Measurements from ENCODE around the gene OLFM1. TPM values are rescaled to one million over a fixed set of nuclear protein-coding genes. Genes with fewer than 3 reads are reported as not detected.

OLFM1 gene
- total RNA-seq, 4 donors from 2014 or later: 3.4 to 8.5 (median 6.7) TPM

DNA sequence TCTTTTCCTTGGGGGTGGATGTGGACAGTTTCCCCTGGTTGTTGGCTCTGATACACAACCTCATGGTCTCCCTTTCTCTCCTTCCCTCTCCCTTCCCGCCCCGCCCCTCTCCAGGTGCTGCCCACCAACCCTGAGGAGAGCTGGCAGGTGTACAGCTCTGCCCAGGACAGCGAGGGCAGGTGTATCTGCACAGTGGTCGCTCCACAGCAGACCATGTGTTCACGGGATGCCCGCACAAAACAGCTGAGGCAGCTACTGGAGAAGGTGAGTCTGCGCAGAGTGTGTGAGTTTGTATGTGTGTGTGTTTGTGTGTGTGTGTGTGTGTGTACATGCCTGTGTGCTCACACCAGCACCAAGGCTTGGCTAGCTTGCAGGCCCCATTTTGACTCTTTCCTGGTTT is 2.6 kb downstream of the OLFM1 start:
- no peaks in the 10 kb centered on the region for H3K36me3 ChIP-seq
- TF ChIP-seq CTCF (IDR thresholded peaks at IDR 0.05 in 4 of 5, conservative IDR thresholded peaks at IDR 0.05 in 1 of 5) (no peak), POLR2A (IDR thresholded peaks at IDR 0.05) (no peak)
- H3K9me3 ChIP-seq: no peaks in the 10 kb centered on the region
- in situ Hi-C loops (cut with MboI; ENCODE audit: low sequenced_read_pairs in 4 of 4): loop anchor here in 1 of 4 donors (25.0 kb wide), 1 partner anchor 322 kb away; no protein-coding TSS in a partner anchor
- peaks cover 20 to 33% (median 32%) of the 10 kb centered on the region in 3 donors for H3K27me3 ChIP-seq
- intact Hi-C loops (cut with DNase I; ENCODE audit: low total_unique reads): no loop called here
- ATAC-seq (no peak), DNase-seq (no peak)
- no peak overlapping the region for H3K4me3 ChIP-seq
- H3K4me1 ChIP-seq: peaks cover 14 to 24% of the 10 kb centered on the region in 2 donors
- no peak overlapping the region for H3K27ac ChIP-seq

DNA sequence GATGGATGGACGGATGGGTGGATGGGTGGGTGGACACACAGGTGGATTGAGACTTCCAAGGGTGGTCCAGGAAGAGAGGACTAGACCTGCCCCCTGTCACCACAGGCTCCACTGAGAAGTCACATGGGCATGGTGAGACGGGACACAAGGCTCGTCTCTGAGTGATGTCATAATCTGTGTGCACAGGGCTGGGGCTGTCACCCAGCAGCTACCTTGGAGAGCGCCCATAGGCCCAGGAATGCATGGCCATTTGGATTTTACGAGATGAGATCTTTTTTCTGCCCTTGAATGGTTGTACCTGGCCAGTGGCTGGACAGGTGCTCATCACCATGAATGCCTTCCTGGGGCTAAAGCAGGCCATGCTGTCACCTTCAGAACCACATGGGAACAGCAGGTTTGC is 3.1 kb downstream of the OLFM1 start:
- in situ Hi-C loops (cut with MboI; ENCODE audit: low sequenced_read_pairs in 4 of 4) (loop anchor here in 1 of 4 donors (25.0 kb wide), 1 partner anchor 322 kb away; no protein-coding TSS in a partner anchor), intact Hi-C loops (cut with DNase I; ENCODE audit: low total_unique reads) (no loop called here)
- DNase-seq (no peak), ATAC-seq (no peak)
- H3K36me3 ChIP-seq: no peaks in the 10 kb centered on the region
- H3K9me3 ChIP-seq: no peaks in the 10 kb centered on the region
- peaks cover 20 to 33% (median 32%) of the 10 kb centered on the region in 3 donors for H3K27me3 ChIP-seq
- no peak overlapping the region for H3K27ac ChIP-seq
- no peak overlapping the region for H3K4me3 ChIP-seq
- peaks cover 14 to 24% of the 10 kb centered on the region in 2 donors for H3K4me1 ChIP-seq
- TF ChIP-seq CTCF (IDR thresholded peaks at IDR 0.05 in 4 of 5, conservative IDR thresholded peaks at IDR 0.05 in 1 of 5): no peak
- no peak for TF ChIP-seq POLR2A (IDR thresholded peaks at IDR 0.05)

- in situ Hi-C loops (cut with MboI; ENCODE audit: low sequenced_read_pairs in 4 of 4) (loop anchor here in 1 of 4 donors (25.0 kb wide), 1 partner anchor 321 kb away; no protein-coding TSS in a partner anchor), intact Hi-C loops (cut with DNase I; ENCODE audit: low total_unique reads) (no loop called here)
- DNase-seq (no peak), ATAC-seq (no peak)
- H3K9me3 ChIP-seq: no peaks in the 10 kb centered on the region
- no peak overlapping the region for H3K27ac ChIP-seq
- no peak for TF ChIP-seq POLR2A (IDR thresholded peaks at IDR 0.05)
- TF ChIP-seq CTCF (IDR thresholded peaks at IDR 0.05 in 4 of 5, conservative IDR thresholded peaks at IDR 0.05 in 1 of 5): no peak
- H3K36me3 ChIP-seq: no peaks in the 10 kb centered on the region
- peaks cover 19 to 29% (median 29%) of the 10 kb centered on the region in 3 donors for H3K27me3 ChIP-seq
- H3K4me3 ChIP-seq: no peak overlapping the region
- peaks cover 7 to 20% of the 10 kb centered on the region in 2 donors for H3K4me1 ChIP-seq
These were observed 4.1 kb downstream of the OLFM1 start for GRCh38 chr9:135091545-135091944.

- Histone ChIP-seq H3K27ac (no peak overlapping the region), H3K9me3 (no peaks in the 10 kb centered on the region), H3K27me3 (peaks cover 13 to 21% (median 20%) of the 10 kb centered on the region in 3 donors), H3K36me3 (no peaks in the 10 kb centered on the region), H3K4me1 (peaks cover 5 to 12% of the 10 kb centered on the region in 2 donors), H3K4me3 (no peak overlapping the region)
- no peak for DNase-seq
- in situ Hi-C loops (cut with MboI; ENCODE audit: low sequenced_read_pairs in 4 of 4): loop anchor here in 1 of 4 donors (25.0 kb wide), 1 partner anchor 319 kb away; no protein-coding TSS in a partner anchor
- intact Hi-C loops (cut with DNase I; ENCODE audit: low total_unique reads): no loop called here
- no peak for TF ChIP-seq CTCF (IDR thresholded peaks at IDR 0.05 in 4 of 5, conservative IDR thresholded peaks at IDR 0.05 in 1 of 5)
- TF ChIP-seq POLR2A (IDR thresholded peaks at IDR 0.05): no peak
- no peak for ATAC-seq
These were observed 5.6 kb downstream of the OLFM1 start for GRCh38 chr9:135093111-135093510.

Measured in gastrocnemius medialis (tissue), 4 donors.